Peyer's patch (tissue), 4 donors: Measurements from ENCODE around the gene SSR4. TPM values are rescaled to one million over a fixed set of nuclear protein-coding genes. Genes with fewer than 3 reads are reported as not detected.

Experiments
- DNase-seq, 3 donors: peaks; one replicate each; pipeline ENCODE4 v3.0.0-alpha.2; 2017 to 2019
- H3K27ac ChIP-seq, 4 donors: fragments of 200-600 bp; sonication (generic); one replicate each; pipeline ENCODE4 v1.5.1; 2016 to 2019
- H3K27me3 ChIP-seq, 2 donors: fragments of 200-600 bp; sonication (generic); one replicate each; pipeline ENCODE4 v1.5.1; 2019
- H3K36me3 ChIP-seq, 3 donors: fragments of 200-600 bp; sonication (generic); one replicate each; pipeline ENCODE4 v1.5.1; 2016 to 2019
- H3K4me1 ChIP-seq, 4 donors: fragments of 200-600 bp; sonication (generic); one replicate each; pipeline ENCODE4 v1.5.1; 2016 to 2019
- H3K4me3 ChIP-seq, 4 donors: fragments of 200-600 bp; sonication (generic); 1 replicate in 3 of 4; 2 replicates in 1 of 4; pipeline ENCODE4 v1.5.1; 2016 to 2019; ENCODE audit warnings: mild to moderate bottlenecking in 1 of 4
- H3K9me3 ChIP-seq, 4 donors: fragments of 200-600 bp; sonication (generic); one replicate each; pipeline ENCODE4 v1.5.1; 2016 to 2019; ENCODE audit warnings: mild to moderate bottlenecking in 1 of 4
- POLR2A ChIP-seq, 2 donors: fragments of 450-650 bp; IDR thresholded peaks; one replicate each; pipeline ENCODE4 v1.5.1; 2017; ENCODE audit warnings: antibody characterized with exemption in 2 of 2, mild to moderate bottlenecking in 2 of 2, moderate library complexity in 2 of 2
- total RNA-seq, 4 donors: library from RNA; depleted of rRNA; stranded (reverse); fragments of >200 nt; gene quantifications; one replicate each; pipeline ENCODE4 v1.1.0, GENCODE V29; 2016
- TF ChIP-seq, protein P1 (sequence below), 6 experiments: fragments of 450-650 bp in 4 of 6; fragments of 200-600 bp in 2 of 6; sonication (generic) in 1 of 6; IDR thresholded peaks; one replicate each; pipeline ENCODE4 v1.5.1; 2017 to 2019; ENCODE audit warnings: antibody characterized with exemption in 6 of 6, mild to moderate bottlenecking in 3 of 6, moderate library complexity in 1 of 6

Gene SSR4
- total RNA-seq, 4 donors from 2014 or later, result 90.0 to 113 (median 96.4) TPM

DNA sequence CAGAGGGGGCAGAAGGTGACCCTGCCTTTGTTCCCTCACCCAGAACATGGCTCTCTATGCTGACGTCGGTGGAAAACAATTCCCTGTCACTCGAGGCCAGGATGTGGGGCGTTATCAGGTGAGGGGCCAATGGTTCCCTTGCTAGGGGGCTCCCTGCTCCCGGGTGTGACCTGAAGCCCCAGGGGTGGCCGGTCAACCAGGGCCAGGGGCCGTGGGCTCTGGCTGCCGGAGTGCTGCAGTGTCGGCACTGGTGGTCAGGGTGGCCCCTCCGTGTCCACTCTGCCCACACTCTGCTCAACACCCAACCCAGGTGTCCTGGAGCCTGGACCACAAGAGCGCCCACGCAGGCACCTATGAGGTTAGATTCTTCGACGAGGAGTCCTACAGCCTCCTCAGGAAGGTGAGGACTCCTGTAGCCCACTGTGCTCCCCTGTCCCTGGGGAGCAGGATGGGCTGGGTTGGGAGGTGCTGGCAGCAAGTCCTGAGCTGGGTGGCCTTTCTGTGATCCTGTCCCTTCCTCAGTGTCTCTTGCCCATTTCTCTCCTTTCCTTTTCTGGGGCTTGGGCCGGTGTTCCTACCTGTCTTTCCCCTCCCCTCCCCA, 3.0 kb downstream of the SSR4 start:
- no peak overlapping the region for H3K27ac ChIP-seq
- TF ChIP-seq, protein P1, sequence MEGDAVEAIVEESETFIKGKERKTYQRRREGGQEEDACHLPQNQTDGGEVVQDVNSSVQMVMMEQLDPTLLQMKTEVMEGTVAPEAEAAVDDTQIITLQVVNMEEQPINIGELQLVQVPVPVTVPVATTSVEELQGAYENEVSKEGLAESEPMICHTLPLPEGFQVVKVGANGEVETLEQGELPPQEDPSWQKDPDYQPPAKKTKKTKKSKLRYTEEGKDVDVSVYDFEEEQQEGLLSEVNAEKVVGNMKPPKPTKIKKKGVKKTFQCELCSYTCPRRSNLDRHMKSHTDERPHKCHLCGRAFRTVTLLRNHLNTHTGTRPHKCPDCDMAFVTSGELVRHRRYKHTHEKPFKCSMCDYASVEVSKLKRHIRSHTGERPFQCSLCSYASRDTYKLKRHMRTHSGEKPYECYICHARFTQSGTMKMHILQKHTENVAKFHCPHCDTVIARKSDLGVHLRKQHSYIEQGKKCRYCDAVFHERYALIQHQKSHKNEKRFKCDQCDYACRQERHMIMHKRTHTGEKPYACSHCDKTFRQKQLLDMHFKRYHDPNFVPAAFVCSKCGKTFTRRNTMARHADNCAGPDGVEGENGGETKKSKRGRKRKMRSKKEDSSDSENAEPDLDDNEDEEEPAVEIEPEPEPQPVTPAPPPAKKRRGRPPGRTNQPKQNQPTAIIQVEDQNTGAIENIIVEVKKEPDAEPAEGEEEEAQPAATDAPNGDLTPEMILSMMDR (IDR thresholded peaks at IDR 0.05), result no peak
- no peak for TF ChIP-seq POLR2A (IDR thresholded peaks at IDR 0.05)
- H3K4me1 ChIP-seq, result peaks cover 0 to 18% (median 0%) of the 10 kb centered on the region in 4 donors

DNA sequence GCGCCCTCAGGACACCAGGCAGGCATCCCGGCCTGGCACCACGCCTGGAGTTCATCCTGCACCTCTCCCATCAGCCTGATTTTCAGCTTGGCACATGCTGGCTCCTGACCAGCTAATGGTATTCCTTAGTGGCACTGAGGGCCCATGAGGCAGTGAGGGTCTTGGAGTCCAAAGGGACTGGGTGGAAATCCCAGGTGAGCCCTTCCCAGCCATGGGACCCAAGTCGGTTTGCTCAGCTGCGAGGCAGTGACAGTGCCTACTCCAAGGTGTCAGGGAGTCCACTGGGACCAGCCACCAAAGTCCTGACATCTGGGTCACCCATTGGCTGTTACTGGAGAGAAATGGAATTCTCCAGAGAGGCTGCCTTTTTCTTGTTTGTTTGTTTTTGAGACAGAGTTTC, 4.9 kb downstream of the SSR4 start:
- TF ChIP-seq, protein P1 (IDR thresholded peaks at IDR 0.05), result no peak
- TF ChIP-seq POLR2A (IDR thresholded peaks at IDR 0.05), result no peak
- Histone ChIP-seq H3K36me3 (peaks cover 0 to 20% (median 0%) of the 10 kb centered on the region in 3 donors), H3K27ac (no peak overlapping the region), H3K9me3 (peaks cover 0 to 2% (median 0%) of the 10 kb centered on the region in 4 donors), H3K4me3 (no peak overlapping the region), H3K27me3 (no peaks in the 10 kb centered on the region), H3K4me1 (peaks cover 0 to 9% (median 0%) of the 10 kb centered on the region in 4 donors)
- DNase-seq, result no peak

More for the DNA sequence above, 3.0 kb downstream of the SSR4 start:
- no peak for DNase-seq
- Histone ChIP-seq H3K4me3 (no peak overlapping the region), H3K36me3 (peaks cover 0 to 20% (median 0%) of the 10 kb centered on the region in 3 donors), H3K9me3 (peaks cover 0 to 4% (median 0%) of the 10 kb centered on the region in 4 donors), H3K27me3 (no peaks in the 10 kb centered on the region)

DNA sequence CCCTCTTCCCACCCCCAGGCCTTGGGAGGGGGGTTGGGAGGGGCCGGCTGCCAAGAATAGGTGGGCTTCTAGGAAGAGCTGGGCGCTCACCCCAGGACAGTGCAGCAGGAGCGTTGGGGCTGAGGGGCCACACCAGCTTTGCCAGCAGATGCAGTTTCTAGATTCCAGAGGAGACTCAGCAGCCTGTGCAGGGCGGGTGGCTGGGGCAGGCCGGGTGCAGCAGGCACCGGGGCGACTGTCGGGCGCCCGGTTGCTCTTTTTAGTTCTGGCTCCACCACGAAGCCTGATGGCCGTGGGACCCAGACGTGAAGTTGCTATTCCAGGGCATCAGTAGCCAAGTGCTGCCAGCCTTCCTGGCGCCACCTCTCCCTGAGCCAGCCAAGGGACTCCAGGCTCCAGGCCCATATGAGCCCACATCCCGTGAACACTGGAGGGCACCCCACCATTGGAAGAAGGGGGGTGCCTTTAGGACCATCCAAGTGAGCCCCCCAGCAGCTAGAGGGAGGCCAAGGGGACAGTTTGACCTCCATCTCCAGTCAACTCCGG, 5.8 kb downstream of the SSR4 start:
- Histone ChIP-seq H3K27ac (no peak overlapping the region), H3K4me1 (peaks cover 0 to 9% (median 0%) of the 10 kb centered on the region in 4 donors), H3K4me3 (no peak overlapping the region), H3K9me3 (no peaks in the 10 kb centered on the region), H3K27me3 (no peaks in the 10 kb centered on the region), H3K36me3 (peaks cover 0 to 20% (median 0%) of the 10 kb centered on the region in 3 donors)
- no peak for DNase-seq
- TF ChIP-seq, protein P1 (IDR thresholded peaks at IDR 0.05), result no peak
- no peak for TF ChIP-seq POLR2A (IDR thresholded peaks at IDR 0.05)

DNA sequence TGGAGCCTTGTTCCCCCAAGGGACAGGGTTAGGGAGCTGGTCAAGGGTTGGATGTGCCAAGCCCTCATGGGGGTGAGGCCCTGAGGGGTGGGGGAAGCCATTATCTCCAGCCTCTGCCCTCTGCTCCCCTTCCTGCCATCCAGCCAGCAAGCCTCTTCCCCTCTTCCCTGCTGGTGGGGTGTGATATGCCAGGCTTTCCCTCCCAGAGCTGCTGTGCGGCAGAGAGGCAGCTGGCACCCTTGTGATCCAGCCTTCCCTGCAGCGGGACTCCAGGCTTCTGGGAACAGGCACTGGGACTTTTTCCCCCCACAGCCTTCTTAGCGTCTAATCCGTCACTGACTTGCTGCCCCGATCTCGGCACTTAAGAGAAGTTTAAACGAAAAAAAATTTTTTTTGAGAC, 6.3 kb downstream of the SSR4 start:
- DNase-seq, result no peak
- no peak overlapping the region for H3K27ac ChIP-seq
- no peak overlapping the region for H3K4me3 ChIP-seq
- TF ChIP-seq, protein P1 (IDR thresholded peaks at IDR 0.05), result no peak
- no peak for TF ChIP-seq POLR2A (IDR thresholded peaks at IDR 0.05)
- H3K27me3 ChIP-seq, result no peaks in the 10 kb centered on the region
- H3K36me3 ChIP-seq, result peaks cover 0 to 20% (median 0%) of the 10 kb centered on the region in 3 donors
- peaks cover 0 to 5% (median 0%) of the 10 kb centered on the region in 4 donors for H3K4me1 ChIP-seq
- H3K9me3 ChIP-seq, result no peaks in the 10 kb centered on the region

DNA sequence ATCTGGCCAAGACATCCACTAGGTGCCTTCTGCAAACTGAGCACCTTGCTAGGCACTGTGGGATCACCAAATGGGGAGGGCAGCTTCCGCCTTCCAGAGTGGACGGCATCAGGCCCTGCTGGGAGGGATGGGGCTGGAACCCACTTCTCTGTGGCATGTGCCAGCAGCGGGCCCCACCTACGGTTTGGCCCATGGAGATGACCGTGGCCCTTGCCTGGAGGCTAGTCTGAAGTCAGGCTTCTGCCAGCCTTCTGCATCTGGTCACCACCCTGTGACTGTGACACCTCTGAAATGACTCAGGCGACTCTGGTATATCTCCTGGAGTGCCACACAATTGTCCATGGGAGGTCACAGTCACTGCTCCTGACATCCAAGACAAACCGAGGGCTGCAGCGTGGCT, 7.2 kb downstream of the SSR4 start:
- Histone ChIP-seq H3K27ac (no peak overlapping the region), H3K9me3 (no peaks in the 10 kb centered on the region), H3K4me1 (no peaks in the 10 kb centered on the region), H3K4me3 (no peak overlapping the region), H3K36me3 (peaks cover 0 to 20% (median 0%) of the 10 kb centered on the region in 3 donors), H3K27me3 (no peaks in the 10 kb centered on the region)
- TF ChIP-seq POLR2A (IDR thresholded peaks at IDR 0.05), result no peak
- TF ChIP-seq, protein P1 (IDR thresholded peaks at IDR 0.05), result no peak
- DNase-seq, result no peak
